OCI-LY7 (cell line): Measurements from ENCODE around the gene PPP4C. TPM values are rescaled to one million over a fixed set of nuclear protein-coding genes. Genes with fewer than 3 reads are reported as not detected.

Source experiments
- BruUV-seq: library from RNA; stranded (reverse); fragments of 400-500 nt; replicated peaks from 2 replicates; lab custom pipeline; 2021; lab: Mats Ljungman, UMichigan
- CTCF ChIA-PET: fragments of 300-600 bp; sonication (Branson Sonifier 250); formaldehyde crosslinking; loops from one replicate; lab custom pipeline; 2022; ENCODE audit warnings: antibody characterized with exemption; ENCODE audit not compliant: unreplicated experiment; lab: Charles Lee
- POLR2A ChIA-PET: fragments of 300-600 bp; sonication (Branson Sonifier 250); formaldehyde crosslinking; loops from one replicate; lab custom pipeline; 2022; ENCODE audit warnings: antibody characterized with exemption; lab: Charles Lee
- DNase-seq: peaks from one replicate; pipeline ENCODE4 v3.0.0-alpha.2; 2015; ENCODE audit warnings: low spot score
- H2AFZ ChIP-seq: fragments of 200-600 bp; sonication (generic), shearing (Covaris generic); 2 replicates; pipeline ENCODE4 v1.6.1; 2014; ENCODE audit warnings: mild to moderate bottlenecking, antibody characterized with exemption, low read length, moderate library complexity
- H3K27ac ChIP-seq: fragments of 200-600 bp; sonication (generic); 2 replicates; pipeline ENCODE4 v1.5.1; 2014; ENCODE audit warnings: mixed run types, low read depth, mild to moderate bottlenecking, moderate library complexity, low read length, inconsistent platforms; ENCODE audit not compliant: poor library complexity, severe bottlenecking
- H3K36me3 ChIP-seq: fragments of 200-600 bp; sonication (generic); 2 replicates; pipeline ENCODE4 v1.6.1; 2014; ENCODE audit warnings: mild to moderate bottlenecking, antibody characterized with exemption, low read length, moderate library complexity, mixed read lengths; ENCODE audit not compliant: insufficient read depth
- H3K4me1 ChIP-seq: fragments of 200-600 bp; sonication (generic); 2 replicates; pipeline ENCODE4 v1.5.1; 2014; ENCODE audit warnings: mild to moderate bottlenecking, low read length; ENCODE audit not compliant: insufficient read depth, poor library complexity, severe bottlenecking
- H3K4me2 ChIP-seq: fragments of 200-600 bp; sonication (generic); 2 replicates; pipeline ENCODE4 v1.6.1; 2014; ENCODE audit warnings: mild to moderate bottlenecking, low read length
- H3K4me3 ChIP-seq: fragments of 200-600 bp; sonication (generic); 2 replicates; pipeline ENCODE4 v1.5.1; 2014; ENCODE audit warnings: mild to moderate bottlenecking, low read depth, low read length; ENCODE audit not compliant: poor library complexity, severe bottlenecking
- H3K79me2 ChIP-seq: fragments of 200-600 bp; sonication (generic); 2 replicates; pipeline ENCODE4 v1.6.1; 2016; ENCODE audit warnings: low read depth, mild to moderate bottlenecking, low read length, moderate library complexity, mixed read lengths; ENCODE audit not compliant: insufficient read depth
- H3K9me2 ChIP-seq: fragments of 200-600 bp; sonication (generic); 2 replicates; pipeline ENCODE4 v1.6.1; 2016; ENCODE audit warnings: mild to moderate bottlenecking, low read length, mixed read lengths; ENCODE audit not compliant: insufficient read depth
- H3K9me3 ChIP-seq: fragments of 200-600 bp; sonication (generic); 2 replicates; pipeline ENCODE4 v1.6.1; 2014; ENCODE audit warnings: mild to moderate bottlenecking, mixed run types, low read length, mixed read lengths
- H4K20me1 ChIP-seq: fragments of 200-600 bp; sonication (generic); 2 replicates; pipeline ENCODE4 v1.6.1; 2014; ENCODE audit warnings: mild to moderate bottlenecking, antibody characterized with exemption, low read length, moderate library complexity, mixed read lengths; ENCODE audit not compliant: insufficient read depth
- EZH2phosphoT487 ChIP-seq: fragments of 200-600 bp; sonication (generic); IDR thresholded peaks from 2 replicates; pipeline ENCODE4 v1.6.1; 2018; ENCODE audit warnings: low read depth, borderline replicate concordance, mild to moderate bottlenecking, mixed run types, antibody characterized with exemption, low read length, moderate library complexity, mixed read lengths
- intact Hi-C: fragments of 100-400 bp; cut with micrococcal nuclease; formaldehyde crosslinking; loops from one replicate; pipeline ENCODE4 v1.10.0; 2022; ENCODE audit not compliant: unreplicated experiment
- total RNA-seq, 2 experiments: library from RNA; depleted of rRNA in 1 of 2; stranded (reverse); fragments of >200 nt in 1 of 2; shearing (Covaris generic) in 1 of 2; gene quantifications; 2 replicates each; pipeline ENCODE4 v1.2.3, GENCODE V29; 2014 to 2022
- TF ChIP-seq, protein P1 (sequence below): fragments of 200-600 bp; sonication (generic); conservative IDR thresholded peaks from 2 replicates; pipeline ENCODE4 v1.5.1; 2014; ENCODE audit warnings: mild to moderate bottlenecking, antibody characterized with exemption, low read length, moderate library complexity, mixed read lengths

The PPP4C gene
- total RNA-seq, 2 experiments from 2014 or later: 124 to 144 TPM

DNA sequence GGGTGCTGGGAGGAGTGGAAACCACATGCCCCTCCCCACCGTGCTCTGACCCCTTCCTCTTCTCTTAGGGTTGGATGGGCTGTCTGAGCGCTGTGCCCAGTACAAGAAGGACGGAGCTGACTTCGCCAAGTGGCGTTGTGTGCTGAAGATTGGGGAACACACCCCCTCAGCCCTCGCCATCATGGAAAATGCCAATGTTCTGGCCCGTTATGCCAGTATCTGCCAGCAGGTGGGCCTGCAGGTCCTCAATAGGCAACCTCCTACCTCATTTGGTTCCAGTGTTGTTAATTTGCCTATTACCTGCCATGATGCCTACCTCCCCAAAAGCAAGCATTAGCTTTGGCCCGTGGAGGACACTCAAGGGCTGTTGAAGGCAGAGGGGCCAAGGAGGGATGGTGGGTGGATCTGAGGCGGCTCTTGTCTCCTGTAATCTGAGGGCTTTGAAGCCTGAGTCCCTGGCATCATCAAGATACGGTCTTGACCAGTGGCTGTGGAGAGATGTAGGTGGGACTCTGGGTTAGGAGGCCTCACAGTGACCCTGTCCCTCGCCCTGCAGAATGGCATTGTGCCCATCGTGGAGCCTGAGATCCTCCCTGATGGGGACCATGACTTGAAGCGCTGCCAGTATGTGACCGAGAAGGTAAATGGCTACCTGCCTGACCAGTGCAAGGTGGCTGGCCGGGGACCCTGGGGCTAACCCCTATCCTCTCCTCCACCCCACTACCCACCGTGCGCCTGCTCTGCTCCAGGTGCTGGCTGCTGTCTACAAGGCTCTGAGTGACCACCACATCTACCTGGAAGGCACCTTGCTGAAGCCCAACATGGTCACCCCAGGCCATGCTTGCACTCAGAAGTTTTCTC, 6.8 kb upstream of the PPP4C start:
- H3K27ac ChIP-seq: no peak overlapping the region
- intact Hi-C loops: loop anchor here (10.0 kb wide), 1 partner anchor 286 kb away; the partner anchor contains the start of gene CD2BP2
- no peak for TF ChIP-seq EZH2phosphoT487
- TF ChIP-seq, protein P1, sequence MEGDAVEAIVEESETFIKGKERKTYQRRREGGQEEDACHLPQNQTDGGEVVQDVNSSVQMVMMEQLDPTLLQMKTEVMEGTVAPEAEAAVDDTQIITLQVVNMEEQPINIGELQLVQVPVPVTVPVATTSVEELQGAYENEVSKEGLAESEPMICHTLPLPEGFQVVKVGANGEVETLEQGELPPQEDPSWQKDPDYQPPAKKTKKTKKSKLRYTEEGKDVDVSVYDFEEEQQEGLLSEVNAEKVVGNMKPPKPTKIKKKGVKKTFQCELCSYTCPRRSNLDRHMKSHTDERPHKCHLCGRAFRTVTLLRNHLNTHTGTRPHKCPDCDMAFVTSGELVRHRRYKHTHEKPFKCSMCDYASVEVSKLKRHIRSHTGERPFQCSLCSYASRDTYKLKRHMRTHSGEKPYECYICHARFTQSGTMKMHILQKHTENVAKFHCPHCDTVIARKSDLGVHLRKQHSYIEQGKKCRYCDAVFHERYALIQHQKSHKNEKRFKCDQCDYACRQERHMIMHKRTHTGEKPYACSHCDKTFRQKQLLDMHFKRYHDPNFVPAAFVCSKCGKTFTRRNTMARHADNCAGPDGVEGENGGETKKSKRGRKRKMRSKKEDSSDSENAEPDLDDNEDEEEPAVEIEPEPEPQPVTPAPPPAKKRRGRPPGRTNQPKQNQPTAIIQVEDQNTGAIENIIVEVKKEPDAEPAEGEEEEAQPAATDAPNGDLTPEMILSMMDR: peak; percentile 69
- peaks cover 14% of the 10 kb centered on the region for H4K20me1 ChIP-seq
- H3K4me3 ChIP-seq: no peak overlapping the region
- CTCF ChIA-PET: interaction anchor here (0.6 kb wide), 1 partner anchor 23 kb away, joined by 3 read pairs; no protein-coding TSS in a partner anchor
- peaks cover 29% of the 10 kb centered on the region for H3K4me1 ChIP-seq
- H3K4me2 ChIP-seq: no peak overlapping the region; the same call in 1 of the 2 replicates
- H3K9me2 ChIP-seq: no peaks in the 10 kb centered on the region
- peaks cover 44% of the 10 kb centered on the region for H3K79me2 ChIP-seq
- H3K36me3 ChIP-seq: peaks cover 81% of the 10 kb centered on the region
- no peak overlapping the region for H2AFZ ChIP-seq
- BruUV-seq: no TSS peak
- POLR2A ChIA-PET: no interaction called here
- H3K9me3 ChIP-seq: no peaks in the 10 kb centered on the region
- peak; percentile 50 for DNase-seq

DNA sequence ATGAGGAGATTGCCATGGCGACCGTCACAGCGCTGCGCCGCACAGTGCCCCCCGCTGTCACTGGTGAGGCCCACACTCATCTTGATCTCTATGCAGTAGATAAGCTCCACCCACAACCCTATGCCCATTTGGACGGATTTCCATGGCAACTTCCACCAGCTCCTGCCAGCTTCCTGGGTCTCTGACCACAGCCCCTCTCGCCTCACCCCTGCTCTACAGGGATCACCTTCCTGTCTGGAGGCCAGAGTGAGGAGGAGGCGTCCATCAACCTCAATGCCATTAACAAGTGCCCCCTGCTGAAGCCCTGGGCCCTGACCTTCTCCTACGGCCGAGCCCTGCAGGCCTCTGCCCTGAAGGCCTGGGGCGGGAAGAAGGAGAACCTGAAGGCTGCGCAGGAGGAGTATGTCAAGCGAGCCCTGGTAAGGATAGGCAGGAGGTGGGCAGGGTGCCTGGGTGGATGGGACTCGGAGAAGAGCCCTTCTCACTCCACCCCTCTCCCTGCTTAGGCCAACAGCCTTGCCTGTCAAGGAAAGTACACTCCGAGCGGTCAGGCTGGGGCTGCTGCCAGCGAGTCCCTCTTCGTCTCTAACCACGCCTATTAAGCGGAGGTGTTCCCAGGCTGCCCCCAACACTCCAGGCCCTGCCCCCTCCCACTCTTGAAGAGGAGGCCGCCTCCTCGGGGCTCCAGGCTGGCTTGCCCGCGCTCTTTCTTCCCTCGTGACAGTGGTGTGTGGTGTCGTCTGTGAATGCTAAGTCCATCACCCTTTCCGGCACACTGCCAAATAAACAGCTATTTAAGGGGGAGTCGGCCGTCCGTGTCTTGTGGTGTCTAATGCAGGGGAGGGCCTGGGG, 6.0 kb upstream of the PPP4C start:
- TSS peak; percentile 82 for BruUV-seq
- H3K4me3 ChIP-seq: no peak overlapping the region
- peaks cover 82% of the 10 kb centered on the region for H3K36me3 ChIP-seq
- CTCF ChIA-PET: no interaction called here
- DNase-seq: no peak
- no peak for TF ChIP-seq EZH2phosphoT487
- TF ChIP-seq, protein P1: 0 out of 2 replicates have a peak, but pooled peaks have one; percentile 20
- no peak overlapping the region for H2AFZ ChIP-seq
- H3K4me1 ChIP-seq: peaks cover 33% of the 10 kb centered on the region
- H4K20me1 ChIP-seq: peaks cover 14% of the 10 kb centered on the region
- POLR2A ChIA-PET: no interaction called here
- H3K27ac ChIP-seq: no peak overlapping the region
- peaks cover 37% of the 10 kb centered on the region for H3K79me2 ChIP-seq
- intact Hi-C loops: loop anchor here (10.0 kb wide), 1 partner anchor 285 kb away; the partner anchor contains the start of gene CD2BP2
- no peaks in the 10 kb centered on the region for H3K9me3 ChIP-seq
- no peaks in the 10 kb centered on the region for H3K9me2 ChIP-seq
- no peak overlapping the region for H3K4me2 ChIP-seq
